ENCODE data around the gene ALS2CL. TPM values are rescaled to one million over a fixed set of nuclear protein-coding genes. Genes with fewer than 3 reads are reported as not detected.

The ALS2CL gene
- total RNA-seq, 1 experiment from 2014 or later: 11.2 TPM

DNA sequence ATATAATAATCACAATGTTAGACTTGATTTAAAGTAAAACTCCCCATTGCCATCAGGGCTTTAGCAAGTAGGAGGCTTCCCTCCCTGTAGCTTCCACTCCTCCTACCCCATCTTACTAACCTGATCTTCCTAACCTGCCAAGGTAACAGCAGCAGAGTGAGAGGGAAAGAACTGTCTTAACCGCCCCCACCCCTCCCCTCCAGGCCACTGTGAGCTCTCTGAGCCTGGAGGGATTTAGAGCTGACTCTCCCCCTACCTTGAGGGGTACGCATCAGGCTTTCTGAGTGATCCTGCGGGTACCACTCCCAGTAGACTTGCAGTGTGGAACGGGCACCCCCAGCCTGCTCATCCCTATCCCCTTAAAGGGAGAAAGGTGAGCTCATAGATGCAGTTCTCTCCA is 35.6 kb upstream of the ALS2CL start:
- ChIA-PET POLR2A (no interaction called here), CTCF (interaction anchor here (0.6 kb wide), 2 partner anchors 173 to 202 kb away, joined by 3 to 5 read pairs; no protein-coding TSS in a partner anchor)
- H3K9me3 Mint-ChIP-seq (ENCODE audit: unreplicated experiment): no peaks in the 10 kb centered on the region
- BruUV-seq (replicated peaks): no TSS peak
- H3K27me3 ChIP-seq (replicated peaks; ENCODE audit: control insufficient read depth, insufficient read depth, low read length): no peaks in the 10 kb centered on the region
- H3K4me1 Mint-ChIP-seq (ENCODE audit: low read depth, unreplicated experiment): no peaks in the 10 kb centered on the region
- no peak overlapping the region for H3K27ac Mint-ChIP-seq (ENCODE audit: unreplicated experiment)
- H3K36me3 Mint-ChIP-seq (ENCODE audit: insufficient read depth, unreplicated experiment): no peaks in the 10 kb centered on the region
- no peak overlapping the region for H3K4me3 Mint-ChIP-seq (ENCODE audit: unreplicated experiment)
- intact Hi-C loops (cut with micrococcal nuclease; ENCODE audit: unreplicated experiment): no loop called here
- no peaks in the 10 kb centered on the region for H3K9me3 ChIP-seq
- H3K4me3 ChIP-seq (ENCODE audit: low read depth, low read length): no peak overlapping the region
- peaks cover 5% of the 10 kb centered on the region for H3K27me3 Mint-ChIP-seq (ENCODE audit: insufficient read depth, unreplicated experiment)
- DNase-seq: no peak
- H3K4me1 ChIP-seq: no peaks in the 10 kb centered on the region
- TF ChIP-seq, protein P1, sequence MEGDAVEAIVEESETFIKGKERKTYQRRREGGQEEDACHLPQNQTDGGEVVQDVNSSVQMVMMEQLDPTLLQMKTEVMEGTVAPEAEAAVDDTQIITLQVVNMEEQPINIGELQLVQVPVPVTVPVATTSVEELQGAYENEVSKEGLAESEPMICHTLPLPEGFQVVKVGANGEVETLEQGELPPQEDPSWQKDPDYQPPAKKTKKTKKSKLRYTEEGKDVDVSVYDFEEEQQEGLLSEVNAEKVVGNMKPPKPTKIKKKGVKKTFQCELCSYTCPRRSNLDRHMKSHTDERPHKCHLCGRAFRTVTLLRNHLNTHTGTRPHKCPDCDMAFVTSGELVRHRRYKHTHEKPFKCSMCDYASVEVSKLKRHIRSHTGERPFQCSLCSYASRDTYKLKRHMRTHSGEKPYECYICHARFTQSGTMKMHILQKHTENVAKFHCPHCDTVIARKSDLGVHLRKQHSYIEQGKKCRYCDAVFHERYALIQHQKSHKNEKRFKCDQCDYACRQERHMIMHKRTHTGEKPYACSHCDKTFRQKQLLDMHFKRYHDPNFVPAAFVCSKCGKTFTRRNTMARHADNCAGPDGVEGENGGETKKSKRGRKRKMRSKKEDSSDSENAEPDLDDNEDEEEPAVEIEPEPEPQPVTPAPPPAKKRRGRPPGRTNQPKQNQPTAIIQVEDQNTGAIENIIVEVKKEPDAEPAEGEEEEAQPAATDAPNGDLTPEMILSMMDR (IDR thresholded peaks at IDR 0.05; ENCODE audit: insufficient read depth in 1 of 2, low read depth in 1 of 2, low read length in 1 of 2, severe bottlenecking in 1 of 2, unreplicated experiment in 1 of 2): no peak
- no peaks in the 10 kb centered on the region for H3K36me3 ChIP-seq (ENCODE audit: control insufficient read depth, insufficient read depth, low read length)

DNA sequence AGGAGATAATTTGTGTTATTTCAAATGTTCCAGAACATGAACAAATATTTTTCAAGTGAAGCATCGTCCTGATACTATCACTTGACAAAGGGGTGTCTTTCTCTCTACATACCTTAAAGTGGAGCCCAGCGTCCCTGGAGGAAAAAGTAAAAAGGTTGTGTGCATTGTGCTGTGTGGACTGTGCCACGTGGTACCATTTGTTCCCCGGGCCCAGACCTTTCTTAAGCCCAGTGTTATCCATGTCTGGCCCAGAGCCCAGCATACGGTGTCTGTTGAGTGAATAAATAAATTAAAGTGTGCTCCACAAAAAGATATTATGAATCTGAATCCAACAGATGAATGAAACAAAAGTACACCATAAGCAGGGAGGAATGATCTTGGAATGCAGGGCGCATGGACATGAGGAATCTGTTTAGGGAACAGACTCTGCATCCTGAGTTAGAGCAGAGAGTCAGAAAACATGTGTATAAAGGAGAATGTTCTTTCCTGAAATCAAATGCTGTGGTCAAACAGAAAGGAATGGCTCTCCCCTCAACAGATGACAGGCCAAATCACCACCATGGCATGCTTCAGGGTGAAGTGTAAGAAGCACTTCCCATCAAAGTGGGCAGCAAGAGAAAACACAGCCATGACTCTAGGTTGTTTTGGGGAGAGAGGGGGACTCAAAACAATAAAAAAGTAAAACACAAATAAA is 32.3 kb upstream of the ALS2CL start:
- intact Hi-C loops (cut with micrococcal nuclease; ENCODE audit: unreplicated experiment): no loop called here
- CTCF ChIA-PET: interaction anchor here (1.3 kb wide), 1 partner anchor 8 kb away, joined by 3 read pairs; no protein-coding TSS in a partner anchor
- Mint-ChIP-seq H3K27ac (ENCODE audit: unreplicated experiment) (no peak overlapping the region), H3K27me3 (ENCODE audit: insufficient read depth, unreplicated experiment) (peaks cover 5% of the 10 kb centered on the region), H3K9me3 (ENCODE audit: unreplicated experiment) (no peaks in the 10 kb centered on the region), H3K4me3 (ENCODE audit: unreplicated experiment) (no peak overlapping the region), H3K36me3 (ENCODE audit: insufficient read depth, unreplicated experiment) (no peaks in the 10 kb centered on the region), H3K4me1 (ENCODE audit: low read depth, unreplicated experiment) (no peaks in the 10 kb centered on the region)
- DNase-seq: no peak
- POLR2A ChIA-PET: no interaction called here
- Histone ChIP-seq H3K4me1 (no peaks in the 10 kb centered on the region), H3K27me3 (replicated peaks; ENCODE audit: control insufficient read depth, insufficient read depth, low read length) (no peaks in the 10 kb centered on the region), H3K9me3 (no peaks in the 10 kb centered on the region), H3K4me3 (ENCODE audit: low read depth, low read length) (no peak overlapping the region), H3K36me3 (ENCODE audit: control insufficient read depth, insufficient read depth, low read length) (no peaks in the 10 kb centered on the region)
- TF ChIP-seq, protein P1 (IDR thresholded peaks at IDR 0.05; ENCODE audit: insufficient read depth in 1 of 2, low read depth in 1 of 2, low read length in 1 of 2, severe bottlenecking in 1 of 2, unreplicated experiment in 1 of 2): no peak
- BruUV-seq (replicated peaks): no TSS peak

GRCh38 chr3:46724424-46724823 is 30.9 kb upstream of the ALS2CL start:
- BruUV-seq (replicated peaks): no TSS peak
- TF ChIP-seq, protein P1 (IDR thresholded peaks at IDR 0.05; ENCODE audit: insufficient read depth in 1 of 2, low read depth in 1 of 2, low read length in 1 of 2, severe bottlenecking in 1 of 2, unreplicated experiment in 1 of 2): no peak
- no peak overlapping the region for H3K4me3 Mint-ChIP-seq (ENCODE audit: unreplicated experiment)
- ChIA-PET CTCF (interaction anchor here (1.3 kb wide), 1 partner anchor 9 kb away, joined by 3 read pairs; no protein-coding TSS in a partner anchor), POLR2A (no interaction called here)
- no peaks in the 10 kb centered on the region for H3K36me3 Mint-ChIP-seq (ENCODE audit: insufficient read depth, unreplicated experiment)
- intact Hi-C loops (cut with micrococcal nuclease; ENCODE audit: unreplicated experiment): no loop called here
- Histone ChIP-seq H3K27me3 (replicated peaks; ENCODE audit: control insufficient read depth, insufficient read depth, low read length) (no peaks in the 10 kb centered on the region), H3K4me1 (no peaks in the 10 kb centered on the region), H3K9me3 (no peaks in the 10 kb centered on the region), H3K4me3 (ENCODE audit: low read depth, low read length) (no peak overlapping the region), H3K36me3 (ENCODE audit: control insufficient read depth, insufficient read depth, low read length) (no peaks in the 10 kb centered on the region)
- no peaks in the 10 kb centered on the region for H3K9me3 Mint-ChIP-seq (ENCODE audit: unreplicated experiment)
- peaks cover 5% of the 10 kb centered on the region for H3K27me3 Mint-ChIP-seq (ENCODE audit: insufficient read depth, unreplicated experiment)
- no peak overlapping the region for H3K27ac Mint-ChIP-seq (ENCODE audit: unreplicated experiment)
- DNase-seq: no peak
- no peaks in the 10 kb centered on the region for H3K4me1 Mint-ChIP-seq (ENCODE audit: low read depth, unreplicated experiment)

All from Caco-2 (cell line).